RKO (cell line): ENCODE measurements around the gene DYNLT1.
"Not testable (repeated sequence)": the region's sequence is repeated elsewhere in the genome, so short reads cannot be mapped to it uniquely, and the experiment has no call there.

Experiments used
- DNase-seq: peaks from one replicate; pipeline ENCODE4 v3.0.0-alpha.2; 2016; ENCODE audit warnings: low spot score

DYNLT1 gene

GRCh38 chr6:158662954-158663624 is 18.5 kb upstream of the DYNLT1 start:
- no peak for DNase-seq

- no peak for DNase-seq
Observed at GRCh38 chr6:158662607-158662953, 18.0 kb upstream of the DYNLT1 start.

- no peak for DNase-seq
Observed at GRCh38 chr6:158661156-158661685, 16.7 kb upstream of the DYNLT1 start.

DNA sequence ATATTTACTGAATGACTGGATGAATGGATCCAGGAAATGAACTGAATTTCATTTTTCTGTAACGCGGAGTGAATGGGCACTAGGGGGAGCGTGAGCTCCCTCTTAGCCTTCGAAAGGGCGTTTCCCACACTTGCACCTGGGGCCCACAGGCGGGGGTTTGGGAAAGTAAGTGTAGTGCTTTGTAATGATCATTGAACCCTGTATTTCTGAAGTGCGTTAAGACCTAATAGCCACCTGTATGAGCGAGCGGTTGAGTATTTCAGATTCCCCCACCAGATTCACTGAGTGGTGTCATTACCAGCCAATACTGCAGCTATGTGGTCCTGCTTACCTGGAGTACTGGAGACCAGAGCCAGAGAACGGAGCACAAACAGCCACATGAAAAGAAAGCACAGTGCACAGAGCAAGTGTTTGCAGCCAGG is 15.8 kb upstream of the DYNLT1 start:
- no peak for DNase-seq

- not testable (repeated sequence) for DNase-seq
Observed at GRCh38 chr6:158656986-158657385, 12.4 kb upstream of the DYNLT1 start.

DNA sequence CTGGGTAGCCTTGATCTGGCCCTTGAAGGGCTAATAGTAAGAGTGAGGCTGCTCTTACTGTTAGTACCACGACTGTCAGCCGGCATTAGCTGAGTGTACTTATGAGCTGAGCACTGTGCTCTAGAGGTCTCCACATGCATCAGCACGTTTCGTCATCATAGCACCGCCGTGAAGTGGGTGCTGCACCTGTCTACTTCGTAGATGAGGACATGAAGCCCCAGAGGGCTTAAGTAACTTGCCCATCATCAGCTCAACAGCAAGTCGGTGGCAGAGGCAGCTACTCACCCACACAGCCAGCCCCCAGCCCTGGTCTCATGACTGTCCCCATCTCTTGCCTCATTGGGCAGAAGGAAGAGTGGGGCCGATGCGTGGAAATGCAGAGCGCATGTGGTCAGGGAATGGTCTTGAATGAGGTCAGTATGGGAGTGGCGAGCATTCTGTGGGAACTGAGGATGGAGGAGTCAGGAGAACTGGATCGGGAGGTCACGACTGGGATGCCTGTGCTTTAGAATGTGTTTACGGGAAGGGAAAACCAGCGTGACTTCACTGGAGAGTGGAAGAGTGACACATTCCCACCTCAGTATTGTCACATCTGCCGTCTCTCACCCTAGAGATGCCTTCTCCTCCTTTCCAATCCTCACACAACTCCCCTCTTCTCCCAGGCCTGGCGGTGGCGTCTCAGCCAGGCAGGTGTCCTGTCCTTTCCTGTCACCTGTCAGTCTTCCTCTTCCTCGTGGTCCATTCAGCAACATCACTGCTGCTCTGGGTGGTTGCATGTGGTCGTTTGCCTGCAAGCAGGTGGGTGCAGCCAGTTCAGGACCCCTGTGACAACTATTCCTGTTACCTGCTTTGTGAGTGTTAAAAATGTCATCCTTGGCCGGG is 11.3 kb upstream of the DYNLT1 start:
- DNase-seq: no peak

GRCh38 chr6:158654960-158655489 is 10.5 kb upstream of the DYNLT1 start:
- DNase-seq: no peak

DNA sequence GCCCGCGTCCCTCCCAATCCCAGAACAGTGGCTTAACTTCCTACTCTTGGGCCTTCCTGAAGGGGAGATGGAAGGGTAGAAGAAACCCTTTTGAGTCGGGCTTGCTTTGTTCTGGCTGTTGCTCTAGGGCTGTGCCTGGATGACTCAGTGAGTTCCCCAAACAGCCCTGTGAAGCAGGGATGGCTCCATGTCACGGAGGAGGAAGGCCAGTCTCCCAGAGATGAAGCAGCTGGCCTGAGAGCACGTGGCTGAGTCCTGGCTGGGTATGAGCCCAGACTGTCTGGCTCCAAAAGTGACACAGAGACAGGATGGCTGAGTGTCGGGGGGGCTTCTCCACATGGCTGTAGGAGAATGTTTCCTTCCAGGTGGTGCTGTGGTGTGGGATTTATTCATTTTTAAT is 10.0 kb upstream of the DYNLT1 start:
- no peak for DNase-seq

- DNase-seq: no peak
Observed at GRCh38 chr6:158653577-158654354, 9.2 kb upstream of the DYNLT1 start.

DNA sequence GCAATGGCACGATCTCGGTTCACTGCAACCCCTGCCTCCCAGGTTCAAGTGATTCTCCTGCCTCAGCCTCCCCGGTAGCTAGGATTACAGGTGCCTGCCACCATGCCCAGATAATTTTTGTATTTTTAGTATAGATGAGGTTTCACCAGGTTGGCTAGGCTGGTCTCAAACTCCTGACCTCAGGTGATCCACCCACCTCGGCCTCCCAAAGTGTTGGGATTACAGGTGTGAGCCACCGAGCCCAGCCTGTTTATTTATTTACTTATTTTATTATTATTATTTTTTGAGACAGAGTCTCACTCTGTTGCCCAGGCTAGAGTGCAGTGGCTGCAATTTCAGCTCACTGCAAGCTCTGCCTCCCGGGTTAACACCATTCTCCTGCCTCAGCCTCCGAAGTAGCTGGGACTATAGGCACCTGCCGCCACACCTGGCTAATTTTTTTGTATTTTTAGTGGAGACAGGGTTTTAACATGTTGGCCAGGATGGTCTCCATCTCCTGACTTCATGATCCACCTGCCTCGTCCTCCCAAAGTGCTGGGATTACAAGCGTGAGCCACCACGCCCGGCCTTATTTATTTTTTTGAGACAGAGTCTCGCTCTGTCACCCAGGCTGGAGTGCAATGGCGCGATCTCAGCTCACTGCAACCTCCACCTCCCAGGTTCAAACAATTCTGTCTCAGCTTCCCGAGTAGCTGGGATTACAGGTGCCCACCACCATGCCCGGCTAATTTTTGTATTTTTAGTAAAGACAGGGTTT is 7.6 kb upstream of the DYNLT1 start:
- not testable (repeated sequence) for DNase-seq

GRCh38 chr6:158649289-158650143 is 5.0 kb upstream of the DYNLT1 start, which contains the start of gene SYTL3:
SYTL3 (plus strand) TSS chr6:158650054; CDS start chr6:158663269, 13,215 bp downstream.
- DNase-seq: no peak

DNA sequence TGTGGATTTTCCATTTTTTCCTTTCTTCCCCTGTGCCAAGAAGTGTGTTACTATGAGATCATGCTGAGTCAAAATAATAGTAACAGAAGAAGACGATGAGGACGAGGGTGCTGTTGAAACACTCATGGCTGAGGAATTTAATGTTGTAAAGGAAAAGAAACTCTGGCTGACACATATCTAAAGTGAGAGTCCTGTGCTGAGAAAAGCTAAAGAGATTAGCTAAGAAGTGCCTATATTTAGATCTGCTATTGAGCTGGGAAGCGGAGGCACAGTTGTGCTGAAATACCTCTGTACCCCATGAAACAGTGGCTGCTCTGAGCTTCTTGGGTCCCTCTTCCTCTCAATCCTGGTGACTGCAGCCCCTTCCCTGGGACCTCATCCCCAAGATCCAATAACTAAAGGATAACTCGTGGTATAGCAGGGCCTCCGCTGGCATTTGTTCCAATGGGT is 4.2 kb upstream of the DYNLT1 start:
- peak; percentile 83 for DNase-seq

- no peak for DNase-seq
Observed at GRCh38 chr6:158647501-158647900, 3.0 kb upstream of the DYNLT1 start.

DNA sequence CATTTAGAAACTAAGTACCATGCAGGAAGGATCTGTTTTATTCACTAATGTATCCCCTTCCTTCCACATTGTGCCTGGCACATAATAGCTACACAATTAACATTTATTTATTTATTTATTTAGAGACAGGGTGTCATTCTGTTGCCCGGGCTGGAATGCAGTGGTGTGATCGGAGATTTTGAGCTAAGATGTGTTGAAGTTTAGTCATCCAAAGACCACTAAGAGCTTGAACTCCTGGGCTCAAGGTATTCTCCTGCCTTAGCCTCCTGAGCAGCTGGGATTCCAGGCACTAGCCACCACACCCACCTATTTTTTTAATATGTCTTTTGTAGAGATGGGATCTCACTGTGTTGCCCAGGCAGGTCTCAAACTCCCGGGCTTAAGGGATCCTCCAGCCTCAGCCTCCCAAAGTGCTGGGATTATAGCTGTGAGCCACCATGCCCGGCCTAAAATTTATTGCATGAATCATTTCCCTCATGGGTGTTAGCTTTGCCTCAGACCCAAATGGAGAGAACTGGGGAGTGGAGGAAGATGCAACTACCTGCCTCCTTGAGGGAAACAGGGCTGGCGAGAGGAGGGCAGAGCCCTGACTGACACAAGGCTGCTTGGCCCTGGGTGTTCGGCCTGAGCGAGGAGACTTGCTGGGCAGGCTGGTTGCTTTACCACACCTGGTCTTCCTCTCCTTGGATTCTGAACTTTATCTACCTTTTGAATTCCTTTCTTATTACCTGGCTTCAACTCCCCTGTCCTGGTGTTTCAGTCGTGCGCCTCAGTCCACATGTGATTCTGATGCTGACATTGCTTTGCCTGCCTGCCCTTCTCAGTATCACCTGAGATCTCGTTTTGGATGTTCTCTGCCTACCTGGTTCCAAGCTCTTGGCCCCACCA is 1.7 kb upstream of the DYNLT1 start:
- DNase-seq: no peak

GRCh38 chr6:158645064-158646022 is 800 bp upstream of the DYNLT1 start:
- DNase-seq: no peak

DNA sequence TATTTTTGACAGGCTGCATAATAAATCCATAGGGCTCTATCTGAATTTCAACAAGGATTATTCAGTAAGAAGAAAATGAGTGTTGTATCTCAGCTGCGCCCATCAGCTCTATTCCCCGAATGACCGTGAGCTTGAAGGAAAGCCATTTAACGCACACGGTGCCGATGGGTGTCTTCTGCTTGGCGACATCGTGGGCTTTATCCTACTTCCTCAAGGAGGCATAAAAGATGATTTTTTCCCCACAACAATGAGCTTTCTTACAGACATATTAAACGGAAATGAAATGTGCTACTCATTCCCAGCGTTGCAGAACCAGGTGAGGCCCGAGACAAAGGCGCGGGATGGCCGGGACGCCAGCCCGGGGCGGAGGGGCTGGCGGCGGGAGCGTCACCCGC is 710 bp downstream of the DYNLT1 start:
- DNase-seq: peak; percentile 32

DNA sequence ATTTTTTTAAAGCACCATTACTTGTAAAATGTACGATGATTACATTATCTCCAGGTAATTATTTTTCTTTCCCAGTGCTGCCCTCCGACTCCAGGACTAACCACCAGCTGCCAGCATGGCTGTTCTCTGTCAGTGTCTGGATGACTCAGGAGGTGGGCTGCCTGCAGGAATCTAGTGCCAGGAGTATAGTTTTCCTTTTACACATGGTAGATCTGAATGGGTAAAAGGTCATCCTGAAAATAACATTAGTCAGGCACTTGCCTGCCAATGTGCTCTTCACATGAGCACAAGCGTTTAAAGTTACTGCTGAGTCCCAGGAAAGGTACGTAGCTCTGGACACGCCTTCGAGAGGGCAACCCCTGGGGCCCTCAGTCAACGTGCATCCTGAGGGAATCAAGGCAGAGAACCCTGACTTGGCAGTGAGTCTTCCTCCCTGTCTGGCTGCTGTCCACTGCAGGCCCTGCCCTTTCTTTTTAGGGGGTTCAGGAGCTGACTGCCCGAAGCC is 2.4 kb downstream of the DYNLT1 start:
- peak; percentile 90 for DNase-seq

GRCh38 chr6:158640519-158640918 is 4.0 kb downstream of the DYNLT1 start:
- no peak for DNase-seq
